CD4-positive, alpha-beta T cell (primary cell): Measurements from ENCODE around the gene BAIAP2. TPM values are rescaled to one million over a fixed set of nuclear protein-coding genes. Genes with fewer than 3 reads are reported as not detected.

Experiments used
- ATAC-seq: fragments of 200-7000 bp; cut with Tn5 transposase; one replicate; pipeline ENCODE4 v1.10.0; 2022; ENCODE audit warnings: mild to moderate bottlenecking; ENCODE audit not compliant: poor library complexity
- CTCF ChIA-PET: fragments of 350-600 bp; sonication (Branson Sonifier 250); formaldehyde crosslinking; loops from one replicate; lab custom pipeline; 2021; ENCODE audit warnings: antibody characterized with exemption, inconsistent platforms; lab: Charles Lee
- POLR2A ChIA-PET: fragments of 350-600 bp; sonication (Branson Sonifier 250); formaldehyde crosslinking; loops from one replicate; lab custom pipeline; 2021; ENCODE audit warnings: antibody characterized with exemption, inconsistent platforms; lab: Charles Lee
- DNase-seq, 14 experiments: peaks; one replicate each; pipeline ENCODE4 v3.0.0-alpha.2; 2013 to 2020; ENCODE audit warnings: mixed read lengths in 2 of 14
- H3K27ac ChIP-seq, 2 donors: one replicate each; pipeline versions ENCODE4 v1.5.1 to v1.7.0; 2013; ENCODE audit warnings: low read length in 2 of 2, low read depth in 1 of 2, mild to moderate bottlenecking in 1 of 2
- H3K27me3 ChIP-seq, 2 experiments: 1 replicate in 1 of 2; 2 replicates in 1 of 2; pipeline versions ENCODE4 v1.6.1 to v1.7.0; 2013; ENCODE audit warnings: low read length in 2 of 2, control low read depth in 1 of 2, mild to moderate bottlenecking in 1 of 2, moderate library complexity in 1 of 2; ENCODE audit not compliant: insufficient read depth in 2 of 2, control insufficient read depth in 1 of 2
- H3K36me3 ChIP-seq: one replicate; pipeline ENCODE4 v1.6.1; 2013; ENCODE audit warnings: low read length, control low read depth; ENCODE audit not compliant: insufficient read depth
- H3K4me1 ChIP-seq: one replicate; pipeline ENCODE4 v1.6.1; 2013; ENCODE audit warnings: low read length, control low read depth; ENCODE audit not compliant: insufficient read depth
- H3K4me3 ChIP-seq: one replicate; pipeline ENCODE4 v1.5.1; 2013; ENCODE audit warnings: mild to moderate bottlenecking, low read length, moderate library complexity
- H3K9me3 ChIP-seq, 2 experiments: 1 replicate in 1 of 2; 2 replicates in 1 of 2; pipeline versions ENCODE4 v1.6.1 to v1.7.0; 2013; ENCODE audit warnings: low read length in 2 of 2, mild to moderate bottlenecking in 2 of 2, control low read depth in 1 of 2, moderate library complexity in 1 of 2; ENCODE audit not compliant: control insufficient read depth in 1 of 2, insufficient read depth in 1 of 2
- H3K27ac Mint-ChIP-seq: one replicate; pipeline ENCODE4 v1.8.0; 2020; ENCODE audit warnings: mixed read lengths
- H3K27me3 Mint-ChIP-seq: one replicate; pipeline ENCODE4 v1.8.0; 2021; ENCODE audit warnings: mixed read lengths
- H3K36me3 Mint-ChIP-seq: one replicate; pipeline ENCODE4 v1.8.0; 2021; ENCODE audit warnings: low read depth, mixed read lengths
- H3K4me1 Mint-ChIP-seq: one replicate; pipeline ENCODE4 v1.8.0; 2021; ENCODE audit warnings: low read depth, mixed read lengths
- H3K4me3 Mint-ChIP-seq: one replicate; pipeline ENCODE4 v1.8.0; 2020; ENCODE audit warnings: mild to moderate bottlenecking, mixed read lengths
- H3K9me3 Mint-ChIP-seq: one replicate; pipeline ENCODE4 v1.8.0; 2020; ENCODE audit warnings: mixed read lengths
- intact Hi-C, 2 experiments: fragments of 100-400 bp; cut with DNase I in 1 of 2; cut with micrococcal nuclease in 1 of 2; formaldehyde crosslinking; loops; one replicate each; pipeline versions ENCODE4 v1.15.1 to v1.9.0; 2023 to 2025; cut with DNase I, micrococcal nuclease
- total RNA-seq, 174 experiments: library from RNA in 2 of 174; stranded (reverse) in 2 of 174; gene quantifications; one replicate each; pipeline ENCODE4 v1.2.3 and lab custom pipeline; 2021 to 2026
- TF ChIP-seq, protein P1 (sequence below): fragments of 200-600 bp; IDR thresholded peaks from one replicate; pipeline ENCODE4 v1.8.0; 2022; ENCODE audit warnings: antibody characterized with exemption, mild to moderate bottlenecking

BAIAP2 gene
- total RNA-seq, 2 experiments from 2014 or later, result 4.2 to 4.9 TPM

DNA sequence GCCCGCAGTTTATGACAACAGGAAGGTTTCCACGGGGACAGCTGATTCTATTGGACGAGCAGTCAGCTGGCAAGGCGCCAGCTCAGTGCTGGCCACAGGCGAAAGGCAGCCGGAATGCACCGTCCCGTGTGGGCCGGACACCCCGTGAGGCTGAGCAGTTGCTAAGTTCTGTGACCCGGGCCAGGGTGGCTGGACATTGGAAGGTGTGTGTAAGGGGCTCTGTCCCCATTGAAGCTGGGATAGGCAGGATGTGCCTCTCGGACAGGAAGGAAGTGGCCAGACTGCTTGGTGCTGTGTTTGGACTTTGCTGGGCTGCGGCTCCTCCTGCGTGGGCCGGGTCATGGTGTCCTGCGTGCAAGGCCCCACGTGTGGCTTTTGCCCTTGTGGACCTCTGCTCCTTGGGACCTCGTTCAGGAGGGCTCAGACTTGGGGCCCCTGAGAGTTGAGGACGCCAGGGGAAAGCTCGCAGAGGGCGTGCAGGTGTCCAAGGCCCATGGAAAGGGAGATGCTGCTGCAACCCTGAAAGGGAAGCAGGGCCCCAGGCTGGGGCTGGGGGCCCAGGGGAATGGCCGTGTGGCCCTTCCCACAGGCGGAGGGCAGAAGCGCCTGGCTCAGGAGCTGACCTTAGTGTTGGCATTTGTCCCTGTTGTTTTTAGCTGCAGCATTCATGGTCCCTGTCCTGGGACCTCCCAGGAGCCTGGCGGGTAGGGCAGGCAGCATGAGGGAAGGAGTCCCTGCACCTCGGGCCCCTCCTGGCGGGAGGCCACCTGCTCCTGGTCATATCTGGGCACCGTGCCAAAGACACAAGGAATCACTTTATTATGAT, 10.0 kb downstream of the BAIAP2 start:
- Histone ChIP-seq H3K27me3 (no peaks in the 10 kb centered on the region), H3K4me1 (peaks cover 14% of the 10 kb centered on the region), H3K9me3 (no peaks in the 10 kb centered on the region), H3K27ac (no peak overlapping the region), H3K36me3 (no peaks in the 10 kb centered on the region), H3K4me3 (no peak overlapping the region)
- DNase-seq (no peak), ATAC-seq (no peak)
- intact Hi-C loops, result loop anchor here in 1 of 2 experiments (5.0 kb wide), 1 partner anchor 42 kb away; no protein-coding TSS in a partner anchor
- Mint-ChIP-seq H3K9me3 (no peaks in the 10 kb centered on the region), H3K27me3 (no peaks in the 10 kb centered on the region), H3K4me1 (peaks cover 8% of the 10 kb centered on the region), H3K27ac (no peak overlapping the region), H3K36me3 (no peaks in the 10 kb centered on the region), H3K4me3 (no peak overlapping the region)
- CTCF ChIA-PET, result no interaction called here
- TF ChIP-seq, protein P1, sequence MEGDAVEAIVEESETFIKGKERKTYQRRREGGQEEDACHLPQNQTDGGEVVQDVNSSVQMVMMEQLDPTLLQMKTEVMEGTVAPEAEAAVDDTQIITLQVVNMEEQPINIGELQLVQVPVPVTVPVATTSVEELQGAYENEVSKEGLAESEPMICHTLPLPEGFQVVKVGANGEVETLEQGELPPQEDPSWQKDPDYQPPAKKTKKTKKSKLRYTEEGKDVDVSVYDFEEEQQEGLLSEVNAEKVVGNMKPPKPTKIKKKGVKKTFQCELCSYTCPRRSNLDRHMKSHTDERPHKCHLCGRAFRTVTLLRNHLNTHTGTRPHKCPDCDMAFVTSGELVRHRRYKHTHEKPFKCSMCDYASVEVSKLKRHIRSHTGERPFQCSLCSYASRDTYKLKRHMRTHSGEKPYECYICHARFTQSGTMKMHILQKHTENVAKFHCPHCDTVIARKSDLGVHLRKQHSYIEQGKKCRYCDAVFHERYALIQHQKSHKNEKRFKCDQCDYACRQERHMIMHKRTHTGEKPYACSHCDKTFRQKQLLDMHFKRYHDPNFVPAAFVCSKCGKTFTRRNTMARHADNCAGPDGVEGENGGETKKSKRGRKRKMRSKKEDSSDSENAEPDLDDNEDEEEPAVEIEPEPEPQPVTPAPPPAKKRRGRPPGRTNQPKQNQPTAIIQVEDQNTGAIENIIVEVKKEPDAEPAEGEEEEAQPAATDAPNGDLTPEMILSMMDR, result no peak
- POLR2A ChIA-PET, result no interaction called here

DNA sequence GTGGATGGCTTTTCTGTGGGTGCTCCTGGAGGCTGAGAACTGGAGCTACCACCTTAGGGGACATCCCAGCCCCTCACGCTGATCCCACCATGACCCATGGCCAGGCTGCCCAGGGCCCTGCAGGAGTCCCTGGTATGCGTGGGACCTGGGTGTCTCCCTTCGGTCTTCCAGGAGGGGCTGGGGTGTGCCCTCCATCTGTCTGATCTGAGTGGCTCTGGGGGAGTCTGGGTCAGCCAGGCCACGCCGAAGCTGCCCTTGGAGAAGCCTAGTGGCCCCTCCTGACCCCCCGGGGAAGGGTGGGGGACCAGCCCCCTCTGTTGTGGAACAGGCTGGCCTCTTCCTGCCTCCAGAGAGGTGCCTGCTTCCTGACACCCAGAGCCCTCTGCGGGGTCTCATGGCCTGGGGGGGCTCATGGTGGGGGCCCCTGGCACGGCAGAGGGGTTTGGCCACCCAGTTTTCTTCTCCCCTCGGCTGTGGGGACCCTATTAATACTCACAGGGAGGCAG, 10.7 kb downstream of the BAIAP2 start:
- ChIA-PET POLR2A (no interaction called here), CTCF (no interaction called here)
- ATAC-seq (no peak), DNase-seq (no peak)
- H3K27me3 Mint-ChIP-seq, result no peaks in the 10 kb centered on the region
- Histone ChIP-seq H3K4me3 (no peak overlapping the region), H3K4me1 (peaks cover 17% of the 10 kb centered on the region), H3K9me3 (no peaks in the 10 kb centered on the region), H3K27ac (no peak overlapping the region), H3K36me3 (no peaks in the 10 kb centered on the region), H3K27me3 (no peaks in the 10 kb centered on the region)
- peaks cover 8% of the 10 kb centered on the region for H3K4me1 Mint-ChIP-seq
- no peaks in the 10 kb centered on the region for H3K9me3 Mint-ChIP-seq
- H3K36me3 Mint-ChIP-seq, result no peaks in the 10 kb centered on the region
- H3K4me3 Mint-ChIP-seq, result no peak overlapping the region
- TF ChIP-seq, protein P1, result no peak
- intact Hi-C loops, result loop anchor here in 1 of 2 experiments (5.0 kb wide), 1 partner anchor 42 kb away; no protein-coding TSS in a partner anchor
- H3K27ac Mint-ChIP-seq, result no peak overlapping the region

DNA sequence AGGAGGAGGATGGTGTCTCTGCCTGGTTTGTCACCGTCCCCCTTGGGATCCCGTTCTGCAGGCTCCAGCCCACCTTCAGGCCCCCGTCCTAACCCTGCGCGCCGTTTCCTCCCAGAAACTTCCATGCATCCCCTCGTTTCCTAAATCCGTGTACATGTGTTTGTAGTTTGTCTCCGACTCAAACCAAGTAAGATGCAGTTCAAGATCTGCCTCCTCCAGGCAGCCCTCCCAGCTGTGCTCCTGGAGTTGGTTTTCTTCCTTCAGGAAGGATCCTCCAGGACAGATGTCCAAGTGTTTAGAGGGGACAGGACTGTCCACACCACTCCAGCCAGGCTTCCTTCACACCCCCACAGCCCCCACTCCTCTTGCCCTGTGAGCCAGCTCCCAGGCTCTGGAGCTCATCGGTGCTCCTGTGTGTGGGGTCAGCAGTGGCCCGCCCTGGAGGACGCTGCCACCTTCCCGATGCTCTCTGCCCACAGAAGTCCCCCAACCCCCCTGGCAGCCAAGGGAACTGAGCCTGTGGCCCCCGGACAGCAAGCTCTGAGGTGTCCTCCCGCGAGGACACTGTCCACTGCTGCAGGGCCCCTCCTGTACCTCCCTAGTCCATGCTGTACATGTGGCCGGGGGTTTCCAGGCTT, 11.3 kb downstream of the BAIAP2 start:
- Histone ChIP-seq H3K9me3 (no peaks in the 10 kb centered on the region), H3K27ac (no peak overlapping the region), H3K4me1 (peaks cover 17% of the 10 kb centered on the region), H3K27me3 (no peaks in the 10 kb centered on the region), H3K4me3 (no peak overlapping the region), H3K36me3 (no peaks in the 10 kb centered on the region)
- Mint-ChIP-seq H3K27me3 (no peaks in the 10 kb centered on the region), H3K4me1 (peaks cover 8% of the 10 kb centered on the region), H3K36me3 (no peaks in the 10 kb centered on the region), H3K9me3 (no peaks in the 10 kb centered on the region), H3K27ac (no peak overlapping the region), H3K4me3 (no peak overlapping the region)
- TF ChIP-seq, protein P1, result no peak
- CTCF ChIA-PET, result no interaction called here
- DNase-seq (no peak), ATAC-seq (no peak)
- POLR2A ChIA-PET, result no interaction called here
- intact Hi-C loops, result loop anchor here in 1 of 2 experiments (5.0 kb wide), 1 partner anchor 41 kb away; no protein-coding TSS in a partner anchor
